Trophoblast cell (in vitro differentiated cells and primary cell): ENCODE measurements around the gene RICTOR.

Experiments used
- DNase-seq, 2 donors: peaks; one replicate each; pipeline ENCODE4 v3.0.0-alpha.2; 2016
- H2AFZ ChIP-seq: 2 replicates; pipeline ENCODE4 v1.6.1; 2013; ENCODE audit warnings: low read length, moderate library complexity, mild to moderate bottlenecking; ENCODE audit not compliant: insufficient read depth, poor library complexity
- H2AK5ac ChIP-seq: 2 replicates; pipeline ENCODE4 v1.6.1; 2013; ENCODE audit warnings: mild to moderate bottlenecking, low read length
- H2BK120ac ChIP-seq: 2 replicates; pipeline ENCODE4 v1.6.1; 2013; ENCODE audit warnings: low read length, mild to moderate bottlenecking, moderate library complexity; ENCODE audit not compliant: insufficient read depth, poor library complexity
- H2BK12ac ChIP-seq: 2 replicates; pipeline ENCODE4 v1.6.1; 2013; ENCODE audit warnings: mild to moderate bottlenecking, low read length, moderate library complexity
- H2BK5ac ChIP-seq: 2 replicates; pipeline ENCODE4 v1.6.1; 2013; ENCODE audit warnings: low read length, low read depth, moderate library complexity, mild to moderate bottlenecking; ENCODE audit not compliant: poor library complexity
- H3K14ac ChIP-seq: 2 replicates; pipeline ENCODE4 v1.6.1; 2013; ENCODE audit warnings: mild to moderate bottlenecking, low read length
- H3K18ac ChIP-seq: 2 replicates; pipeline ENCODE4 v1.6.1; 2013; ENCODE audit warnings: mild to moderate bottlenecking, low read length
- H3K23ac ChIP-seq: 2 replicates; pipeline ENCODE4 v1.6.1; 2013; ENCODE audit warnings: low read length
- H3K27ac ChIP-seq: 2 replicates; pipeline ENCODE4 v1.5.1; 2013; ENCODE audit warnings: low read depth, mild to moderate bottlenecking, inconsistent platforms, low read length, moderate library complexity
- H3K27me3 ChIP-seq: 2 replicates; pipeline ENCODE4 v1.6.1; 2013; ENCODE audit warnings: inconsistent platforms, mild to moderate bottlenecking, low read length, moderate library complexity; ENCODE audit not compliant: insufficient read depth
- H3K36me3 ChIP-seq, 2 experiments: 1 replicate in 1 of 2; 2 replicates in 1 of 2; pipeline ENCODE4 v1.6.1; 2013; ENCODE audit warnings: low read length in 2 of 2, mild to moderate bottlenecking in 2 of 2, moderate library complexity in 1 of 2; ENCODE audit not compliant: insufficient read depth in 2 of 2, control insufficient read depth in 1 of 2
- H3K4ac ChIP-seq: 2 replicates; pipeline ENCODE4 v1.6.1; 2013; ENCODE audit warnings: low read depth, mild to moderate bottlenecking, low read length, moderate library complexity
- H3K4me1 ChIP-seq, 2 experiments: 1 replicate in 1 of 2; 2 replicates in 1 of 2; pipeline ENCODE4 v1.6.1; 2013; ENCODE audit warnings: low read length in 2 of 2, mild to moderate bottlenecking in 2 of 2, moderate library complexity in 1 of 2; ENCODE audit not compliant: insufficient read depth in 2 of 2, control insufficient read depth in 1 of 2
- H3K4me2 ChIP-seq: 2 replicates; pipeline ENCODE4 v1.6.1; 2013; ENCODE audit warnings: inconsistent platforms, mild to moderate bottlenecking, low read length, moderate library complexity
- H3K4me3 ChIP-seq: 2 replicates; pipeline ENCODE4 v1.5.1; 2013; ENCODE audit warnings: mild to moderate bottlenecking, low read depth, low read length, inconsistent platforms
- H3K79me1 ChIP-seq: one replicate; pipeline ENCODE4 v1.6.1; 2013; ENCODE audit warnings: low read length
- H3K79me2 ChIP-seq: 2 replicates; pipeline ENCODE4 v1.6.1; 2013; ENCODE audit warnings: low read length, mild to moderate bottlenecking; ENCODE audit not compliant: control insufficient read depth, insufficient read depth, poor library complexity
- H3K9ac ChIP-seq: 2 replicates; pipeline ENCODE4 v1.6.1; 2013; ENCODE audit warnings: mild to moderate bottlenecking, low read length
- H3K9me3 ChIP-seq: 2 replicates; pipeline ENCODE4 v1.6.1; 2013; ENCODE audit warnings: low read depth, mild to moderate bottlenecking, control low read depth, inconsistent platforms, low read length; ENCODE audit not compliant: insufficient read depth
- H4K12ac ChIP-seq: 2 replicates; pipeline ENCODE4 v1.6.1; 2013; ENCODE audit warnings: low read depth, mild to moderate bottlenecking, low read length, moderate library complexity
- H4K8ac ChIP-seq: 2 replicates; pipeline ENCODE4 v1.6.1; 2013; ENCODE audit warnings: low read depth, mild to moderate bottlenecking, low read length, moderate library complexity
- H4K91ac ChIP-seq: one replicate; pipeline ENCODE4 v1.6.1; 2013; ENCODE audit warnings: low read depth, mild to moderate bottlenecking, low read length, moderate library complexity
- WGBS: extraction: QIAGEN DNeasy Blood & Tissue Kit; methylation state at CpG from one replicate; pipeline ENCODE4 v1.1.7; 2013; ENCODE audit warnings: missing lambda C conversion rate; ENCODE audit not compliant: insufficient read length, insufficient coverage; ENCODE audit errors: extremely low coverage; 5-methylcytosine and 5-hydroxymethylcytosine counted together

Gene RICTOR

GRCh38 chr5:39104221-39104620 is 30.0 kb upstream of the RICTOR start:
- Histone ChIP-seq H3K79me1 (peaks cover 9% of the 10 kb centered on the region), H3K4me2 (no peak overlapping the region), H3K9me3 (no peaks in the 10 kb centered on the region), H3K27me3 (no peaks in the 10 kb centered on the region), H3K79me2 (peaks cover 2% of the 10 kb centered on the region), H3K23ac (no peak overlapping the region), H4K8ac (peak overlapping the region; percentile 39), H4K12ac (no peak overlapping the region), H2BK5ac (peak overlapping the region; percentile 65), H3K14ac (no peak overlapping the region), H3K36me3 (no peaks in the 10 kb centered on the region), H3K4me1 (peaks cover 11 to 18% of the 10 kb centered on the region in 2 experiments), H2AK5ac (no peak overlapping the region), H4K91ac (peak overlapping the region; percentile 22), H3K4ac (no peak overlapping the region), H2BK12ac (no peak overlapping the region), H2AFZ (no peak overlapping the region), H2BK120ac (peak overlapping the region; percentile 5), H3K4me3 (no peak overlapping the region), H3K9ac (no peak overlapping the region), H3K18ac (no peak overlapping the region), H3K27ac (peak overlapping the region; percentile 84)
- WGBS = no CpG with 5 or more reads among the region's 1 CpG
- peak; percentile 70 to 89 for DNase-seq

GRCh38 chr5:39102684-39103155 is 28.5 kb upstream of the RICTOR start:
- Histone ChIP-seq H2BK5ac (no peak overlapping the region), H3K18ac (no peak overlapping the region), H3K4me2 (no peak overlapping the region), H3K4ac (no peak overlapping the region), H4K12ac (no peak overlapping the region), H2AFZ (no peak overlapping the region), H3K27ac (peak overlapping the region; percentile 45), H3K79me2 (peaks cover 2% of the 10 kb centered on the region), H3K4me1 (peaks cover 11 to 18% of the 10 kb centered on the region in 2 experiments), H2BK120ac (no peak overlapping the region), H2AK5ac (no peak overlapping the region), H3K14ac (no peak overlapping the region), H3K23ac (no peak overlapping the region), H4K8ac (no peak overlapping the region), H4K91ac (no peak overlapping the region), H3K4me3 (no peak overlapping the region), H3K79me1 (peaks cover 9% of the 10 kb centered on the region), H3K36me3 (no peaks in the 10 kb centered on the region), H3K9ac (no peak overlapping the region), H3K9me3 (no peaks in the 10 kb centered on the region), H3K27me3 (no peaks in the 10 kb centered on the region), H2BK12ac (no peak overlapping the region)
- WGBS = no CpG with 5 or more reads among the region's 4 CpGs
- peak in 1 of 2 donors; percentile 34 for DNase-seq

- no peak overlapping the region for H2AFZ ChIP-seq
- no peak overlapping the region for H4K12ac ChIP-seq
- peak overlapping the region; percentile 69 for H3K27ac ChIP-seq
- H4K91ac ChIP-seq = no peak overlapping the region
- no peak overlapping the region for H3K4me3 ChIP-seq
- H3K36me3 ChIP-seq = no peaks in the 10 kb centered on the region
- H3K79me2 ChIP-seq = peaks cover 2% of the 10 kb centered on the region
- peak overlapping the region; percentile 22 for H3K4me2 ChIP-seq
- H2AK5ac ChIP-seq = no peak overlapping the region
- H2BK12ac ChIP-seq = peak overlapping the region; percentile 29
- peak overlapping the region; percentile 50 for H2BK120ac ChIP-seq
- peak overlapping the region; percentile 8 for H4K8ac ChIP-seq
- no CpG with 5 or more reads among the region's 7 CpGs for WGBS
- peaks cover 9% of the 10 kb centered on the region for H3K79me1 ChIP-seq
- H3K4me1 ChIP-seq = peaks cover 11 to 18% of the 10 kb centered on the region in 2 experiments
- no peak overlapping the region for H3K9ac ChIP-seq
- H3K27me3 ChIP-seq = no peaks in the 10 kb centered on the region
- H3K4ac ChIP-seq = no peak overlapping the region
- no peak overlapping the region for H3K18ac ChIP-seq
- DNase-seq = peak; percentile 95 to 96
- H3K23ac ChIP-seq = no peak overlapping the region
- peak overlapping the region; percentile 42 for H2BK5ac ChIP-seq
- H3K9me3 ChIP-seq = no peaks in the 10 kb centered on the region
- H3K14ac ChIP-seq = peak overlapping the region; percentile 10
These were observed 26.7 kb upstream of the RICTOR start for GRCh38 chr5:39100851-39101396.

- no peak overlapping the region for H2BK120ac ChIP-seq
These were observed 26.2 kb upstream of the RICTOR start for GRCh38 chr5:39100301-39100850.

More at GRCh38 chr5:39100301-39100850, 26.2 kb upstream of the RICTOR start:
- no CpG with 5 or more reads among the region's 6 CpGs for WGBS
- Histone ChIP-seq H3K4ac (no peak overlapping the region), H2AFZ (no peak overlapping the region), H3K14ac (no peak overlapping the region), H2BK12ac (no peak overlapping the region), H3K79me1 (peaks cover 9% of the 10 kb centered on the region), H3K27me3 (no peaks in the 10 kb centered on the region), H3K27ac (peak overlapping the region; percentile 62), H3K23ac (no peak overlapping the region), H3K4me1 (peaks cover 11 to 18% of the 10 kb centered on the region in 2 experiments), H3K9me3 (no peaks in the 10 kb centered on the region), H4K12ac (no peak overlapping the region), H4K91ac (no peak overlapping the region), H3K9ac (no peak overlapping the region), H3K4me3 (no peak overlapping the region), H2AK5ac (no peak overlapping the region), H3K79me2 (peaks cover 2% of the 10 kb centered on the region), H4K8ac (no peak overlapping the region), H3K36me3 (no peaks in the 10 kb centered on the region), H3K4me2 (no peak overlapping the region), H2BK5ac (no peak overlapping the region), H3K18ac (no peak overlapping the region)
- DNase-seq = peak; percentile 38 to 90
